DND-41 (cell line): ENCODE measurements around the gene AFF4.
"Not testable (repeated sequence)": the region's sequence is repeated elsewhere in the genome, so short reads cannot be mapped to it uniquely, and the experiment has no call there.

ENCODE experiments used
- ATAC-seq: fragments of 200-7000 bp; cut with Tn5 transposase; 3 replicates; pipeline ENCODE4 v1.9.1; 2021; ENCODE audit warnings: low read depth; ENCODE audit not compliant: insufficient read depth
- DNase-seq: peaks from one replicate; pipeline ENCODE4 v3.0.0-alpha.2; 2020
- H2AFZ ChIP-seq: 2 replicates; pipeline ENCODE4 v1.6.0; 2012; ENCODE audit warnings: low read depth, low read length
- H3K27ac ChIP-seq: 2 replicates; pipeline ENCODE4 v1.5.1; 2012; ENCODE audit warnings: low read length, inconsistent platforms
- H3K27me3 ChIP-seq: fragments of 200-600 bp; sonication (generic); 2 replicates; pipeline ENCODE4 v1.6.0; 2012; ENCODE audit warnings: low read length, mild to moderate bottlenecking, inconsistent platforms; ENCODE audit not compliant: insufficient read depth, poor library complexity
- H3K36me3 ChIP-seq: 2 replicates; pipeline ENCODE4 v1.5.1; 2012; ENCODE audit warnings: low read length, inconsistent platforms; ENCODE audit not compliant: insufficient read depth
- H3K4me1 ChIP-seq: 2 replicates; pipeline ENCODE4 v1.5.1; 2012; ENCODE audit warnings: mild to moderate bottlenecking, low read length; ENCODE audit not compliant: insufficient read depth
- H3K4me2 ChIP-seq: 2 replicates; pipeline ENCODE4 v1.6.0; 2012; ENCODE audit warnings: mild to moderate bottlenecking, moderate library complexity, low read length, inconsistent platforms; ENCODE audit not compliant: insufficient read depth
- H3K4me3 ChIP-seq, 2 experiments: fragments of 200-600 bp in 1 of 2; shearing (Covaris generic) in 1 of 2; 2 replicates each; pipeline ENCODE4 v1.5.1; 2012 to 2016; ENCODE audit warnings: inconsistent platforms in 2 of 2, low read length in 2 of 2, mild to moderate bottlenecking in 2 of 2, low read depth in 1 of 2, moderate library complexity in 1 of 2
- H3K79me2 ChIP-seq: 2 replicates; pipeline ENCODE4 v1.6.0; 2012; ENCODE audit warnings: low read length, inconsistent platforms; ENCODE audit not compliant: insufficient read depth
- H3K9ac ChIP-seq: 2 replicates; pipeline ENCODE4 v1.6.0; 2012; ENCODE audit warnings: low read depth, mild to moderate bottlenecking, inconsistent platforms, low read length, moderate library complexity
- H3K9me3 ChIP-seq: 2 replicates; pipeline ENCODE4 v1.5.1; 2012; ENCODE audit warnings: low read length, moderate library complexity, mild to moderate bottlenecking, inconsistent platforms; ENCODE audit not compliant: insufficient read depth, severe bottlenecking
- H4K20me1 ChIP-seq: 2 replicates; pipeline ENCODE4 v1.6.0; 2012; ENCODE audit warnings: low read length; ENCODE audit not compliant: insufficient read depth
- CTCF ChIP-seq: IDR thresholded peaks from 2 replicates; pipeline ENCODE4 v1.5.1; 2012; ENCODE audit warnings: borderline replicate concordance, low read length, moderate library complexity, mild to moderate bottlenecking; ENCODE audit not compliant: poor library complexity, severe bottlenecking; ENCODE audit errors: extremely low read depth
- EZH2 ChIP-seq: IDR thresholded peaks from 3 replicates; pipeline ENCODE4 v1.6.1; 2012; ENCODE audit warnings: borderline replicate concordance, low read depth, mild to moderate bottlenecking, moderate library complexity, low read length, inconsistent platforms; ENCODE audit not compliant: severe bottlenecking

Gene AFF4

DNA sequence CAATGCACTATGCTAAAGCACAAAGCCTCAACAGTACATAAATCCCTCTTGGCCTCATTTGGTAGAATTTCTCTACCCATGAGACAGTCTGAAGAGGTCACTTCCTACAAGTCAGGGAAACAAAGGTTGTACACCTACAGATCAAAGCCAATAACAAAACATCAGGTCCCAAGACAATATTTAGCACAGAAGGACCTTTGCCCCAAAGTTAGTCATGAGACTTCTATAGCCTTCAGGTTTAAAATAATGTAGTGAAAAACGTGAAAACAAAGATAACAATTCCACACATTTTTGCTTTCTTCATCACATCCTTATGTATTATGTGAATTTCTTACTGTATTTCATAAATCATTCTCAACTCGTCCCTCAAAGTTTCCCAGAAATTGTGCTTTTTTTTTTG is 15.8 kb downstream of the AFF4 start:
- H3K4me2 ChIP-seq = no peak overlapping the region
- no peaks in the 10 kb centered on the region for H3K4me1 ChIP-seq
- H3K27ac ChIP-seq = no peak overlapping the region
- peaks cover 59% of the 10 kb centered on the region for H4K20me1 ChIP-seq
- ATAC-seq (no peak), DNase-seq (no peak)
- H3K27me3 ChIP-seq = no peaks in the 10 kb centered on the region
- peaks cover 98% of the 10 kb centered on the region for H3K79me2 ChIP-seq
- H3K4me3 ChIP-seq = no peak overlapping the region
- no peaks in the 10 kb centered on the region for H3K9me3 ChIP-seq
- TF ChIP-seq EZH2 (no peak), CTCF (no peak)
- H3K9ac ChIP-seq = no peak overlapping the region
- peaks cover 12% of the 10 kb centered on the region for H3K36me3 ChIP-seq
- H2AFZ ChIP-seq = no peak overlapping the region

DNA sequence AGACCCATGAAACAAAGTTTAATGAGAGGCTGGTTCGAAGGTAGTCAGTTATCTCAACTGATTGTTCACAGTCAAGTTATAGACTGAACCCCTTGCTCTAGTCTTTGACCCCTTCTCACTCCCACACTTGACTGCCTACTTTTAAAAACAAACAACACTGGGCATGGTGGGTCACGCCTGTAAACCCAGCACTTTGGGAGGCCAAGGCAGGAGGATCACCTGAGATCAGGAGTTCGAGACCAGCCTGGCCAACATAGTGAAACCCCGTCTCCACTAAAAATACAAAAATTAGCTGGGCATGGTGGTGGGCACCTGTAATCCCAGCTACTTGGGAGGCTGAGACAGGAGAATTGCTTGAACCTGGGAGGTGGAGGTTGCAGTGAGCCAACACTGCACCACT is 18.1 kb downstream of the AFF4 start:
- not testable (repeated sequence) for H3K4me2 ChIP-seq, H3K4me1 ChIP-seq, H3K27ac ChIP-seq, H3K9ac ChIP-seq, DNase-seq, H2AFZ ChIP-seq, H3K27me3 ChIP-seq, H3K9me3 ChIP-seq, ATAC-seq, H3K4me3 ChIP-seq
- Histone ChIP-seq H4K20me1 (peaks cover 66% of the 10 kb centered on the region), H3K79me2 (peaks cover 97% of the 10 kb centered on the region), H3K36me3 (peaks cover 17% of the 10 kb centered on the region)

- H3K4me1 ChIP-seq = no peaks in the 10 kb centered on the region
- no peak overlapping the region for H3K4me3 ChIP-seq
- H3K36me3 ChIP-seq = peaks cover 17% of the 10 kb centered on the region
- H3K4me2 ChIP-seq = no peak overlapping the region
- TF ChIP-seq EZH2 = no peak
- no peak for TF ChIP-seq CTCF
- H2AFZ ChIP-seq = no peak overlapping the region
- H3K9me3 ChIP-seq = no peaks in the 10 kb centered on the region
- DNase-seq (no peak), ATAC-seq (no peak)
- peaks cover 96% of the 10 kb centered on the region for H3K79me2 ChIP-seq
- no peak overlapping the region for H3K27ac ChIP-seq
- no peak overlapping the region for H3K9ac ChIP-seq
- H3K27me3 ChIP-seq = no peaks in the 10 kb centered on the region
- H4K20me1 ChIP-seq = peaks cover 58% of the 10 kb centered on the region
Measured at GRCh38 chr5:132943362-132944022, 19.9 kb downstream of the AFF4 start.

- no peak overlapping the region for H3K4me3 ChIP-seq
- ATAC-seq = no peak
- TF ChIP-seq EZH2 = no peak
- no peak for TF ChIP-seq CTCF
- no peaks in the 10 kb centered on the region for H3K27me3 ChIP-seq
- DNase-seq = no peak
- no peak overlapping the region for H3K9ac ChIP-seq
- H2AFZ ChIP-seq = no peak overlapping the region
- peaks cover 51% of the 10 kb centered on the region for H4K20me1 ChIP-seq
- peaks cover 28% of the 10 kb centered on the region for H3K36me3 ChIP-seq
- H3K4me2 ChIP-seq = no peak overlapping the region
- H3K9me3 ChIP-seq = no peaks in the 10 kb centered on the region
- H3K79me2 ChIP-seq = peaks cover 96% of the 10 kb centered on the region
- H3K27ac ChIP-seq = no peak overlapping the region
- no peaks in the 10 kb centered on the region for H3K4me1 ChIP-seq
Measured at GRCh38 chr5:132941331-132941730, 22.1 kb downstream of the AFF4 start.
